Thyroid gland (tissue), 4 donors: ENCODE results near the gene VOPP1. TPM values are rescaled to one million over a fixed set of nuclear protein-coding genes. Genes with fewer than 3 reads are reported as not detected.

Experiments used
- DNase-seq, 2 donors: peaks; one replicate each; pipeline ENCODE4 v3.0.0-alpha.2; 2019
- H3K27ac ChIP-seq, 3 donors: fragments of 200-600 bp; sonication (generic); 1 replicate in 2 of 3; 2 replicates in 1 of 3; pipeline ENCODE4 v1.5.1; 2016 to 2019; ENCODE audit warnings: mild to moderate bottlenecking in 1 of 3, moderate library complexity in 1 of 3
- H3K27me3 ChIP-seq: fragments of 200-600 bp; sonication (generic); one replicate; pipeline ENCODE4 v1.5.1; 2019
- H3K36me3 ChIP-seq, 2 donors: fragments of 200-600 bp; sonication (generic); one replicate each; pipeline ENCODE4 v1.5.1; 2016 to 2019
- H3K4me1 ChIP-seq, 2 donors: fragments of 200-600 bp; sonication (generic); one replicate each; pipeline ENCODE4 v1.5.1; 2017 to 2019
- H3K4me3 ChIP-seq, 3 donors: fragments of 200-600 bp; sonication (generic); replicated peaks in 1 of 3; 1 replicate in 2 of 3; 2 replicates in 1 of 3; pipeline ENCODE4 v1.5.1; 2016; ENCODE audit warnings: mild to moderate bottlenecking in 1 of 3
- H3K9me3 ChIP-seq: fragments of 200-600 bp; sonication (generic); one replicate; pipeline ENCODE4 v1.5.1; 2017
- CTCF ChIP-seq, 6 experiments: fragments of 200-600 bp in 3 of 6; fragments of 450-650 bp in 3 of 6; sonication (generic) in 3 of 6; IDR thresholded peaks; one replicate each; pipeline ENCODE4 v1.5.1; 2016 to 2019; ENCODE audit warnings: antibody characterized with exemption in 6 of 6, mild to moderate bottlenecking in 2 of 6, inconsistent platforms in 1 of 6, moderate library complexity in 1 of 6
- POLR2A ChIP-seq, 2 donors: fragments of 450-650 bp; IDR thresholded peaks; one replicate each; pipeline ENCODE4 v1.6.1; 2017; ENCODE audit warnings: antibody characterized with exemption in 2 of 2, mild to moderate bottlenecking in 2 of 2, moderate library complexity in 1 of 2
- WGBS, 2 donors: methylation state at CpG; one replicate each; pipeline ENCODE4 v1.1.5; 2017; 5-methylcytosine and 5-hydroxymethylcytosine counted together
- intact Hi-C: fragments of 100-400 bp; cut with DNase I; formaldehyde crosslinking; loops from one replicate; pipeline ENCODE4 v1.15.1; 2023
- total RNA-seq, 4 donors: library from RNA; depleted of rRNA; stranded (reverse); fragments of >200 nt; gene quantifications; one replicate each; pipeline ENCODE4 v1.2.3, GENCODE V29; 2016

Gene VOPP1
- total RNA-seq, 4 donors from 2014 or later, result 42.6 to 58.0 (median 46.2) TPM

- no peak for TF ChIP-seq POLR2A (IDR thresholded peaks at IDR 0.05)
- TF ChIP-seq CTCF (IDR thresholded peaks at IDR 0.05), result no peak
- Histone ChIP-seq H3K4me1 (peaks cover 0 to 29% of the 10 kb centered on the region in 2 donors), H3K27me3 (no peaks in the 10 kb centered on the region), H3K4me3 (no peak overlapping the region), H3K27ac (no peak overlapping the region), H3K36me3 (no peaks in the 10 kb centered on the region), H3K9me3 (no peaks in the 10 kb centered on the region)
- no peak for DNase-seq
- intact Hi-C loops, result no loop called here
- 92 to 93% methylated on average over 8 of the region's 8 CpGs for WGBS, 2 donors
Observed at GRCh38 chr7:55532150-55532917, 40.0 kb downstream of the VOPP1 start.

GRCh38 chr7:55531536-55531935 is 40.8 kb downstream of the VOPP1 start:
- Histone ChIP-seq H3K4me1 (peaks cover 0 to 29% of the 10 kb centered on the region in 2 donors), H3K27me3 (no peaks in the 10 kb centered on the region), H3K9me3 (no peaks in the 10 kb centered on the region), H3K27ac (no peak overlapping the region), H3K4me3 (no peak overlapping the region), H3K36me3 (no peaks in the 10 kb centered on the region)
- TF ChIP-seq POLR2A (IDR thresholded peaks at IDR 0.05) (no peak), CTCF (IDR thresholded peaks at IDR 0.05) (no peak)
- DNase-seq, result no peak
- 97 to 98% methylated on average over 5 of the region's 5 CpGs for WGBS, 2 donors
- intact Hi-C loops, result no loop called here

- Histone ChIP-seq H3K4me1 (no peaks in the 10 kb centered on the region), H3K4me3 (no peak overlapping the region), H3K27ac (no peak overlapping the region), H3K36me3 (no peaks in the 10 kb centered on the region), H3K27me3 (no peaks in the 10 kb centered on the region), H3K9me3 (no peaks in the 10 kb centered on the region)
- 70 to 74% methylated on average over 4 of the region's 4 CpGs for WGBS, 2 donors
- intact Hi-C loops, result no loop called here
- no peak for DNase-seq
- TF ChIP-seq POLR2A (IDR thresholded peaks at IDR 0.05) (no peak), CTCF (IDR thresholded peaks at IDR 0.05) (no peak)
Observed at GRCh38 chr7:55527307-55527706, 45.0 kb downstream of the VOPP1 start.

- Histone ChIP-seq H3K4me1 (no peaks in the 10 kb centered on the region), H3K4me3 (no peak overlapping the region), H3K27ac (no peak overlapping the region), H3K9me3 (no peaks in the 10 kb centered on the region), H3K27me3 (no peaks in the 10 kb centered on the region), H3K36me3 (no peaks in the 10 kb centered on the region)
- DNase-seq, result no peak
- WGBS, 2 donors, result 85 to 93% methylated on average over 4 to 5 of the region's 5 CpGs
- intact Hi-C loops, result no loop called here
- no peak for TF ChIP-seq POLR2A (IDR thresholded peaks at IDR 0.05)
- TF ChIP-seq CTCF (IDR thresholded peaks at IDR 0.05), result no peak
Observed at GRCh38 chr7:55526770-55527169, 45.5 kb downstream of the VOPP1 start.

GRCh38 chr7:55526329-55526728 is 46.0 kb downstream of the VOPP1 start:
- Histone ChIP-seq H3K9me3 (no peaks in the 10 kb centered on the region), H3K36me3 (no peaks in the 10 kb centered on the region), H3K27ac (no peak overlapping the region), H3K27me3 (no peaks in the 10 kb centered on the region), H3K4me1 (no peaks in the 10 kb centered on the region), H3K4me3 (no peak overlapping the region)
- WGBS, 2 donors, result 89 to 93% methylated on average over 4 of the region's 4 CpGs
- DNase-seq, result no peak
- TF ChIP-seq CTCF (IDR thresholded peaks at IDR 0.05) (no peak), POLR2A (IDR thresholded peaks at IDR 0.05) (no peak)
- intact Hi-C loops, result no loop called here
